HG02610 (cell line): ENCODE measurements around the gene PLCB4.

Experiments used
- ATAC-seq: cut with Tn5 transposase; IDR thresholded peaks from one replicate; pipeline ENCODE4 v1.9.1; 2021; ENCODE audit warnings: mild to moderate bottlenecking, moderate library complexity; ENCODE audit not compliant: unreplicated experiment

The PLCB4 gene

DNA sequence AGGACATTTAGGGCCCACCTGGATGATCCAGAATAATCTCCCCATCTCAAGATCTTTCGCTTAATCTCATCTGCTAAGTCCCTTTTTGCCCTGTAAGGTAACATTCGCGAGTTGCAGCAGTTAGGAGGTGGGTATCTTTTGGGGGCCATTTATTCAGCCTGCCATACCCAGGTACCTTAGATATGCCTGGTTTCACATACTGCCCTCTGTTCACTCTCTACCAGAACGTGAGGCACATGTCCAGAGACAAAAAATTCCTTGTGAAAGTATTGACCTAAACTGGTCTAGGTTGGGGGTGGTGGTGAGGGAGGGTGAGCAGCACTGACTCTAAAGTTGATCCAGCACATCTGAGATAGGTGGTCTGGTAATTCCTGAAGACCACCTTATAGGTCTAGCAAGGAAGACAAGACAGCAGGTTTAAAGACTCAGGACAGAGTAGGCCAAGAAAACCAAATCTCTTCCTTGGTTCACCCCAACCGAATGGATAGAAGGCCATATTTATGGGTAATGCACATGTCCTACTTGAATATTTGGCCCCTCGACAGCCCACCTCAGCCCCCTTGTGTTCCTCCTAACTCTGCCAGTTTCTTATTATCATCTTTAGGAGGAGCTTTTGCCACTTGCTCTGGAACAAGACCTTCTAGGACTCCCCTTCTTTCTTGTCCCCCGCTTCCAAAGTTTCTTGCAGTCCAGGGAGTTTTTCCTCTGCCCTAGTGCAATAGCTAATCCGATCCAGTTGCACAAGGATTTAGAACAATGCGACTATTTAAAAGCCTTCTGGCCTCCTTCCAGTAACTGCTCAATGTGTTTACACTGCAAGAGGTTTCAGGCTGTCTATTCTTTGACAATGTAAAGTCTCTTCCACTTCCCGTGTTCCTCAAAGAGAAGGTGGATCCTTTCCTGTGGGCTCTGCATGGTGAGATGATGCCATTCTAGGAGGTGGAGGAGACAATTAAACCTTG, 232.5 kb downstream of the PLCB4 start:
- ATAC-seq: no peak

DNA sequence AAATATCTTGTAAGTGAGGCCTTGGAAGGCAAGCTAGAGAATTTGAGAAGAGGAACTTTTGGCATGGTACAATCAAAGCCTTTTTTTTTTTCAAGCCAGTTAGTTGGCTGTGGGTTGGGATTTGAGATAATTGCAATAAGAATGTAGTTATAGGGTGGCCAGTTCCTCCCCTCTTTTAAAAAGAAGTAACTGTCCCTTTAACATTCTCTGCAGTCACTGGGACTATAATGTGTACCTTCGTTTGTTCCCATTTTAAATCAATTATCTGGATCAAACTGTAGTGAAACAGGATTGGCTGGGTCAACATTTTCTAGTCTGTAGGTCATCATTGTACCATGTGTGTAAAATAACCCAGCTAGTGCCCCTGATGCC, 233.2 kb downstream of the PLCB4 start:
- ATAC-seq: no peak

DNA sequence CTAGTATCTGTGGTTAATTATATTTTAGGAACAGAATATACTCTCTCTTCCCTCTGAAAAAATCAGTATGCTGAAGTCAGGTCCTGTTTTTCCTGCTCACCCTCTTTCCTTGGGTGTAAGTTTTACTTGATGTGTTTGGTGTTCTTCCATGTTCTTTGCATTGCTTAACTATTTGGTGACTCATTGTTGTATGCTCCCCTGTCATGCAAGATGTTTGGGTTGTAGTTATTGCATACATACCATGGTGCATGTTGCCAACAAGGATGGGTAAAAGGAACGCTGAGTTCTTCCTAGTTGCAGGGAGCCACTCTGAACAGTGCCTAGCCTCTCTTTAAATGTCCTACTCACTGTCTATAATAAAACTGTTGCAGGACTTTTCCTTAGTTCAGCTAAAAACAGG, 237.6 kb downstream of the PLCB4 start:
- no peak for ATAC-seq

DNA sequence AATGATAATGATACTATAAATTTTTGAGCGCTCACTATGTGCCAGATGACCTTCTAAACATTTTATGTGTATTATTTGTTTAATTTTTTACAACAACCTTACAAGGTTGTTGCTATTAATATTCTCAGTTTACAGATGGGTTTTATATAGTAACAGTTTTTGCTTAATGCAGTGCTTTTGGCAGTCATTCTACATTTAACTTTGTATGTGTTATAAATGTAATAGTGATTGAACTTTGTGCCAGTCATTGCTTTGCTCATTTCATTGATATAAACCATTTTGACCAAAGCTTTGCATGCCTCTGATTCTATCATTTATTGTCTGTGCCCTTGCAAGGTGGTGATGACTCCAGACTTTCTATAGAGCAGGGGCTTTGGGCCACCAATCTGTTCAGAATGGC, 239.2 kb downstream of the PLCB4 start:
- no peak for ATAC-seq

DNA sequence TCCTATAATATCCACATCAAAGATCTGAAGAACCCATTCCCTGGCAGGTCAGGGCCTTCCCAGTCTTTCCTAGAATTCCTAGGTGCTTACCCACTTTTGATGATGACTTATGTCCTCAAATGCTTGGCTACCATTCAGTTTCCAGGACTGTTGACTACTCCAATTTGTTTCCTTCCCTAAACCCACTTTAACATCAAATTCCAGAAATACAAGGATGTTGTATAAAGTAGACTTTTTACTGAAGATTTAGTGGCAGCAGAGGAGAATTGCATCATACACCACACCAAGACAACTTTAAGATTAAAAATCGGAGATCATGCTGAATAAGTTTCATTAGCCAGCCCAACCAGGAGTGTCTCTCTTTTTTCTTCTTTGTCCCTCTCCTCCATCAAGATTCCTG, 242.2 kb downstream of the PLCB4 start:
- ATAC-seq: no peak

DNA sequence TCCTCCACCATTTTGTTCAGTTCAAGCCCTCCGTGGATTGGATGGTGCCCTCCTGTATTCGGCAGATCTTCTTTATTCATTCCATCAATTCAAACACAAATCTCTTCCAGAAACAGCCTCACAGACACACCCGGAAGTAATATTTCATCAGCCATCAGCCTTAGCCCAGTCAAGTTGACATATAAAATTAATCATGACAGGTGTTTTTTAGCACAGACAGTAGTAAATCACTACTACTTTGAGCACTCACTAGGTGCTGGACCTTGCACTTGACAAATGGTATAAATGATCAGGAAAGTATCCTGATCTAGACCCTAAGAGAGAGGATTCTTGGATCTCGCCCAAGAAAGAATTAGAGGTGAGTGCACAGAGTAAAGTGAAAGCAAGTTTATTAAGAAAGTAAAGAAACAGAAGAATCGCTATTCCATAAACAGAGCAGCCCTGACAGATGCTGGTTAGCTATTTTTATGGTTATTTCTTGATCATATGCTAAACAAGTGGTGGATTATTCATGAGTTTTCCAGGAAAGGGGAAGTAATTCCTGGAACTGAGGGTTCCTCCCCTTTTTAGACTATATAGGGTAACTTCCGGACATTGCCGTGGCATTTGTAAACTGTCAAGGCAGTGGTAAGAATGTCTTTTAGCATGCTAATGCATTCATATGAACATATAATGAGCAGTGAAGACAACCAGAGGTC, 250.9 kb downstream of the PLCB4 start:
- no peak for ATAC-seq

DNA sequence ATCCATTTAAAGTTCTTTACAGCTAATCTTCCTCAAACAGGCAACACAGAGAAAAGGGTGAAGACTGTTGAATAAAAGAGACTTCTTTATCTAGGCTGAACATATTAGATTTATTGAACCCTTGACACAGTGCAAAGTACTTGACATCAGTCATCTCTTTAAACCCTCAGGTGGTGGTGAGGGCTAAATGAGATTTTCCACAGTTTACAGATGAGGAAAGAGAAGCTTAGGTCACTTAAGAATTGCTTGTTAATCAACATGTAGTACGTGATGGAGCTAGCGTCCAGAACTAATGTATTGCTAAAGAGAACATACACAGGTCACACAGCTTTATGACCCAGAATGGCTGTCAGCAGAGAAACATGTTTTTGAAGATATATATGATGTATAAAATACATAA, 252.1 kb downstream of the PLCB4 start:
- no peak for ATAC-seq

DNA sequence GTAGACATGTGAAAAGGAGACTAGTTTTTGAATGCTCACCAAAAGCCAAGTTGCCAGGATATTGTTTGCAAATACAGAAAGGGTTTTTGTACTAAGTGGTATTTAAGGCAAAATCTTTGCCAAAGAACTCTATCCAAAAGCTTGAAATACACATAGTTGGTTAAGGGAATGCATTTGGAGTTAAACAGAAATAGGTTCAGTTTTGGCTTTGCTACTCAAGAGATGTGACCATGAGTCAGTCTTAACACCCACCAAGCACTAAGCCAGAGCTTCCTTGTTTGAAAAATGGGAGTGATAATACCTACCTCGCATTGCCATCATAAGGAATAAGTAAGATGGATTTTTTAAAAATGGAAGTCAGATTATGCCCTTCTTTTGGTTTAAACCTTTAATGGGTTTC, 253.8 kb downstream of the PLCB4 start:
- no peak for ATAC-seq

DNA sequence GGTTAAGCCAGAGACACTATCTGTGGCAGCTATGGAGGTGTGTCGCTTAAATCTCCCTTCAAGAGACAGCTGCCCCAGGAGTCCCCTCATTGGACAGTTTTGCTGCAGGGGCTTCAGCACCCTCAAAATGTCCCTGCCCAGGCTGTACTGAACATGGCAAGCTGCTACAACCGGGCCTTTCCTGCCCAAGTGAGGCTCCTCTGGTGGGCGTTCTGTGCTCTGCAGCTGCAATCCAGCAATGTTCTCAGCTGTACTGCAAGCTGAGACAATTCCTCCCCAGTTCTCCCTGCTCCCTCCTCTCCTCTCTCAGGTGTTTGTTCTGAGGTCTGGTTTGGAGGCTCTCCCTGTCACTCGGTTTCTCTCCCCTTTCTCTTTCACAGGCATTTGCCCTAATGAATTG, 254.7 kb downstream of the PLCB4 start:
- no peak for ATAC-seq

DNA sequence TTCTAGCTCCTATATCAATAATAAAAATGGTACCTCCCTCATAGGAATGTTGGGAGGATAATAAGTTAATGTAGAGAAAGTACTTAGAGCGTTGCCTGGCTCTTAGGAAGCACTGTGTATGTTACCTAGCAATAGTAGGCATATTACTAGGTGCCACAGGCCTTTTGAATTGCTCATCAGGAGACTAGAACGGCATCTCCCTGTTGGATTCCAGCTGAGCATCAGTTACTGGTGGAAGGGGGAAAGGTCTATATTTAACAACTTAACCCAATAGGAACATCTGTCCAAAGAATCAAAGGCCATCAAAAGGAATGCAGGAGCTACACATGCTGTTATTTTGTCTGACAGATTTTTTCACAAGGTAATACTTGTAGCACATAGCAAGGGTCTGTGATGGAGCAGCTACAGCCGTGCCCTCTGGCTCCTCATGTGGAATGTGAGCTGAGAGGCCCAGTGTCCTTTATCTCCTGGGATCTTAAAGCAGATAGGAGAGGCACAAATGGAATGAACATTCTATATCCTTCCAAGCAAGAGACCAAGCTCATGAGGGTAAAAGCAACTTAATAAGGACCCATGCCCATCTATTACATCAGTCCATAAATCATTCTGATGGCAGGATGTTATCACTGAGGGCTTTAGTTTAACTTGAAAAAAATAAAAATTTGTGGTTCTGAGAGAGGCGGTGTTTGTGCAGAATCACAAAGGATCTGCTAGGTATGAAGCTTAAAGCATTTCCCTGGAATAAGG, 260.6 kb downstream of the PLCB4 start:
- no peak for ATAC-seq

DNA sequence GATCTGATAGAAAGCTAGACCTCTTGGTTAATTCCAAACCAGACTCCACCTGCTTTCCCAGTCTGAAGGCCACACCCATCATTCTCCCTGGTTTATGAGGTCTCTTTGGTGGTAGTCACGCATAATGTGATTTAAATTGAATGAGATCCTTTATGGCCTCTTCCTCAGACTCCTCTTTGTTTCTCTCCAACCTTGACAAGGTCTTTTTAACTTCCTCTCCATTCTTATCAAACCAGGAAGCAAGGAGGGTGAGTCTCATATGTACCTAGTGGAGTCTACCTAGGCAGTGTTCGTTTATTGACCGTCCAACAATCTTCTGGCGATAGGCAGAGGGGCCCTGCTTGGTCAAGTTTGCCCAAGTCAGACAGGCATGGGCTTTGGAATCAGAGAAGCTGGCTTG, 261.3 kb downstream of the PLCB4 start:
- no peak for ATAC-seq

DNA sequence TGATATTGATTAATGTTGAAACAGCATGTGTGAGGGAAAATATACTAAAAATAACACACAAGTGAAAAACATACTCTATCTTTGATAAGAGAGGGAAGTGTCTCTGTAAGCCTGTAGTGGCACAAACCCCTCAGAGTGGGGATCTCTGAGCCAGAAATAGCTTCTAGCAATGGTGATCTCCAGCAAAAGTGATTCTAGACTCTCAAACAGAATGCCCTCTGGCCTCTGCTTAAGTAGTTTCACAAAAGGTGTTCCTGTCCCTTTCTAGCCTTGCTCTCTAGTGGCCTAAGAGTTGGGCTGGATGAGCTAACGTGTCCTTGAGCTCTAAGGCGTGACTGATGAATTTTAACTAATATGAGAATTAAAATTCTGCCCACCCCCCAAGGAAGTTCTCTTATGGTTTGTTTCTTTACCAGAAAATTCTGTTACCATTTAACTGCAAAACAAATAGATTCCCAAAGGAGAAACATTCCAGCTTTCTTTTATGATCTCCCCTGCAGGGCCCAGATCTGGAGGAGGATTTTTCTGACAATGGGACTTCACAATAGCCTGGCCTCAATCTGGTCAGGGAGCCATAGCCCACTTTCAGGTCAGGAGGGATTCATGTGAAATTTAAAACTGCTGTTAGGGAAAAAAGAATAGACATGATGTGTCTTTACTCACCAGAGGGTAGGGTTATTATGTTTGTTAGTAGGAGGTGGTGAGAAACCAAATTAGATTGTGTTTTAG, 263.0 kb downstream of the PLCB4 start:
- no peak for ATAC-seq

DNA sequence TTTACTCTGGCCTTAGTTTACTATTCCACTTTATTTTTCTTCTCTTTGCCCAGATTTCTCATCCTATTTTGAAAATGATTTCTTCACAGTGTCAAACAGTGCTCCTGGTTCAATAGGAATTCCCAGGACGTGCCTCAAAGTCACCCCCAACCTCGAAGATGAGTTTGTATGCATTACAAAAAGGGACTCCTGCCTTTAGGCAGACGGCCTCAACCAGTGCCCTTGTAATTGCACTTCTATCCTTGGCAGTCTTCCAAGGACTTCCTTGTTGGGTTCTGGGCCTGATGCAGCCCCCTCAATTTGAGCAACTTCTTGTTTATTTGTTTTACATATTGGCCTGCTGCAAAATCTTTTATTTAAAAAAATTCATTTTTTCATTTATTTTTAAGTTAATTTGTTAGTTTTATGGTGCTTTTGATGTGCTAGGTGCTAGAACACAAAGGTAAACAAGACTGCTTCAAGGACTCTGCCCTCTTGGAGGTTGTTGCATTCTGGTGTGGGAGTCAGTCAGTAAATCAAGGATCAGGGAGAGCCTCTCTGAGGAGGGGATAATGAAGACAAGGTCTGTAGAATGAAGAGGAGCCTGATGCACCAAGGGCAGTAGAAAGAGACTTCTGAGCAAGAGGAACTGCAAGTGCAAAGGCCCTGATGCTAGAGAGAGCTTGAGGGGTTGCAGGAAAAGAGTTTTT, 264.0 kb downstream of the PLCB4 start:
- ATAC-seq: no peak

DNA sequence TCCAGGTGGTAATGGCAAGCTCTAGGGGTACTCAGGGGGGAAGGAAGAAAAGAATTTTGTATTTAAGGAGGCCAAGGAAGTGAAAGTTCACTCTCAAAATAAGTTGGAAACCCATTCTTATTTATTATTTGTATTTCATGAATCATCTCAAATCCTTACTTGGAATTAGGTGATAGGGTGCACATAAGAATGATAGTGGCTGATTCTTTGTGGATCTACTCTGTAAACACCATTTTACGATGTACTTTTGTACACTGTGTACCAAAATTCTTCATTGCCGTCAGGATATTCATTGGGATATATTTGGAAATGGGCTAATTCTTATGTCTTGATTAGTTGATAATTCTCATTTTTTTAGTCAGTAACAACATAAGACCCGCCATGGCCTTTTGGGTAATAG, 266.0 kb downstream of the PLCB4 start:
- no peak for ATAC-seq

DNA sequence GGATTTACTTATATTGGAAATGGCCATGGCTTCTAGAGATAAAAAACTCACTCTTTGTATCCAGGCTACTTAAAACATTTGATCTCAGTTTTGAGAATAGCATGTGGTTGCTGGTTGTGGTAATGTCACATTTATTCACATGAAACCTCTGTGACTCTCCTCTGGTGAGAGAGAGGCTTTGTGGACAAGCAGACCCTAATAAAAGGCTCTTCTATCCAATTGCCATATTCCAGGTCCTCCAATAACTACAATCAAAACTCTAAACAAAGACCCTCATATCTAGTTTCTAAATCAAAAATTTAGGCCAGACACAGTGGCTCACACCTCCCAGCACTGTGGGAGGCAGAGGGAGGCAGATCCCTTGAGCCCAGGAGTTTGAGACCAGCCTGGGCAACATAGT, 269.2 kb downstream of the PLCB4 start:
- ATAC-seq: no peak

DNA sequence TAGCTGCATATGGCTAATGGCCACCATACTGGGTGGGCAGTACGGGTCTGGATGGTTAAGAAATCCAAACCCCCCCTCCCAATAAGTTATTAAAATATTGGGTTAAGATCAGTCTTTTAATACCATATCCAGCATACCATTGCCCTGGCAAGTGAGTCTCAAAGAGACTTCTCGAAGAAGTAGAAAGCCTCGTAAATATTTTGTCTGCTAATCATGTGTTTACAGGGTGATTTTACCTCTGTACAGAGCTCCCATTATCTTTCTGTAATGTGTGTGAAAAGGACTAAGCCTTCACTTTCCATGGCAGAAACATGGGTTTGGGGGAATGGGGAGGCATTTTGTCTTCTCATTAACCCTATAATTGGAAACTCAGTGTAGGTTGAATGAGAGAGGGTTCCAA, 270.8 kb downstream of the PLCB4 start:
- no peak for ATAC-seq

DNA sequence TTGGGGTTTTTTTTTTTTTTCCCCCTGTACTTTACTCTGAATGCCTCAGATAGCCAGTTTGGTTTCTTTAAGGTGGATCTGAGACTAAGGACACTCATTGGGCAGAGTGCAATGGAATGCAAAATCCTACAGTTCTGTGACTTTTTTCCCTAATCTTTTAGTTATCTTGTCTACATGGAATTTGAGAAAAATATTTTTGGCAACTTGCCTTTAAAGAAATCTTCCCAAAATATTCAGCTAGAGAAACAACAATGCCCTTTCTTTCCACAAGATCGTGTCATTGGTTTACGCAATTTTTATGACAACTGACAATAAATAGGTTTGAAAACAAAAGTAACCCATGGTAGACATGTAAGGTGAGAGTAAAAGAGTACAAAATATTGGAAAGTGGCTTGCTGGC, 273.8 kb downstream of the PLCB4 start:
- ATAC-seq: no peak

DNA sequence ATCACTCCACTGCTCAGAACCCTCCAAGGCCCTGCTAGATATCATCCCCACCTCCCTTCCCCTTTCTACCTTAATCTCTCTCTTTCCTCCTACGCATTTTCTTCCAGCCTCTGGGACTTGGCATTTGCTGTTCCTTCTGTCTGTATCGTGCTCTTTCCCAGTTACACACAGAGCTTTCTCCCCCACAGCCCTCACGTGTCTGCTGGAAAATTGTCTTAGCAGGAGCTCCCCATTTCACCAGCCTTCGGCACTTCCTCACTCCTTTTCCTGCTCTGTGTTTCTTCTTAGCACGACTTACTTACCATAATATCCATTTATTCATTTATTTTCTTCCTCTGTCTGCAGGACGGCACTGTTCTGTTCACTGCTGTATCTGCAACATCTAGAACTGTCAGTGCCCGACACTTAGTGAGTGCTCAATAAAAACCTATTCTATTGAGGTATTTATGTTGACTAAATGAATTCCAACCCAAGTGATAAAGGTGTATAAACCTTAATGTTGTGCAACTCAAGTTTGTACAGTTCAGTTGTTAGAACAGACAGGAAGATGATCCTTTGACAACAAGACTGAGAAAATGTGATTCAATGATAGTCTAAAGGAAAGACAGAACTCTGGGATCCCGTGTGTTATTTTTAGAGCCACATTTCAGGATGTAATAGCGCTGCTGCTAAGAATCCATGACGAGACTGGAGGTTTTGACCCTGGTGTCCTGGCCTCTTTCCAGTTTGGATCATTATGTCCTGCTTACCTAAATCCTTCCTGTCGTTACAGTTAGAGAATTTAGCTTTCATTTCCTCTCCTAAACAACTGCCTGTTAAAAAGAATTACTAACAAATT, 275.4 kb downstream of the PLCB4 start:
- no peak for ATAC-seq

DNA sequence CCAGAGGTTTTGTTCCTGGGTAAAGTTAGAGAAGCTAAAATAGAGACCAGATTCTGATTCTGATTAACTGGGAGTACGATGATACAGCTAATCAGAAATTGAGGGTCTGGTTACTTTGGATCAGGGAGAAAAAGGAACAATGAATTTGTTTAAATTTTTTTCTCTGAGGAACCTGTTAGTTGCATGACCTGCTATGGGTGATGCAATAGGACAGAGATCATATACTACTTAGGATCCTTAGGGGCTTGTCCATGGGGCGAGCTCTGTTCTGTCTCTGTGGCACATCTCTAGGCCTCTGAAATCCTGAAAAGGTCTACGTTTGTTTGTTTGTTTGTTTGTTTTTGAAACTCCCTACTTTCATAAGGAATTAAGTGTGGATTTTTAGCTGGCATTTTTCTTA, 279.4 kb downstream of the PLCB4 start:
- no peak for ATAC-seq

DNA sequence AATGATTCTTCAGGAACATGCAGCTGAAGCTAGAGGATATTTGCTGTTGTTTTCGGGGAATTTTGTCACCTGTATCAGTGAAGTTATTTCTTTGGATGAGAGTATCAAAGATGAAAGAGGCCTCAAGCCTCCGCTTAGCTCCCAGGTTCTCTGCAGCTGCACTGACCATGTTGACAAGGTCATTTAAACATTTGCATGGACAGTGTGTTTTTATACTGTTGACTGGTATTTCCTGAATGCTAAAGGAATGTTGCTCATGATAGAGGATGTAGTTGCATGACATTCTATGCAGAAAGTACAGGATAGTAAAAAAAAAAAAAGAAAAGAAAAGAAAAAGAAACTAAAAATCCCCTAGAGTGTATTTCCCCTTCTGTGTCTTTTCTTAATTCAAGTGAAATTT, 279.9 kb downstream of the PLCB4 start:
- ATAC-seq: no peak
